IMR-90 (cell line): ENCODE results near the gene SLC30A9. TPM values are rescaled to one million over a fixed set of nuclear protein-coding genes. Genes with fewer than 3 reads are reported as not detected.

Experiments
- ATAC-seq: fragments of 200-7000 bp; cut with Tn5 transposase; 2 replicates; pipeline ENCODE4 v1.9.1; 2020; ENCODE audit warnings: low read depth, mild to moderate bottlenecking, moderate library complexity
- BruUV-seq: library from RNA; stranded (reverse); fragments of 400-500 nt; replicated peaks from 2 replicates; lab custom pipeline; 2021; lab: Mats Ljungman, UMichigan
- CTCF ChIA-PET: fragments of 300-600 bp; formaldehyde crosslinking; extraction: SDS; loops from one replicate; lab custom pipeline; 2021; ENCODE audit warnings: antibody characterized with exemption; lab: Yijun Ruan, JAX
- POLR2A ChIA-PET: fragments of 300-600 bp; sonication (Branson Sonifier 250); formaldehyde crosslinking; loops from one replicate; lab custom pipeline; 2022; ENCODE audit warnings: antibody characterized with exemption; ENCODE audit not compliant: unreplicated experiment; lab: Charles Lee
- DNase-seq: peaks from one replicate; pipeline ENCODE4 v3.0.0; 2013
- H2AFZ ChIP-seq: replicated peaks from 2 replicates; pipeline ENCODE3; 2013; ENCODE audit warnings: low read length, mild to moderate bottlenecking; ENCODE audit not compliant: poor library complexity
- H2AK5ac ChIP-seq: 2 replicates; pipeline ENCODE4 v1.6.1; 2013; ENCODE audit warnings: low read depth, low read length, inconsistent platforms
- H2AK9ac ChIP-seq: replicated peaks from 2 replicates; pipeline ENCODE3; 2013; ENCODE audit warnings: mild to moderate bottlenecking, low read depth, low read length, moderate library complexity; ENCODE audit not compliant: poor library complexity
- H2BK120ac ChIP-seq: 2 replicates; pipeline ENCODE4 v1.6.1; 2013; ENCODE audit warnings: low read depth, low read length, inconsistent platforms
- H2BK15ac ChIP-seq: 3 replicates; pipeline ENCODE4 v1.6.1; 2013; ENCODE audit warnings: low read depth, low read length, inconsistent platforms
- H2BK20ac ChIP-seq: 2 replicates; pipeline ENCODE4 v1.6.1; 2013; ENCODE audit warnings: low read depth, mild to moderate bottlenecking, inconsistent platforms, low read length, moderate library complexity
- H2BK5ac ChIP-seq: 2 replicates; pipeline ENCODE4 v1.6.1; 2013; ENCODE audit warnings: mild to moderate bottlenecking, low read depth, low read length, inconsistent platforms; ENCODE audit not compliant: poor library complexity, severe bottlenecking
- H3K14ac ChIP-seq: replicated peaks from 2 replicates; pipeline ENCODE4 v1.6.1; 2013; ENCODE audit warnings: low read depth, low read length, inconsistent platforms
- H3K18ac ChIP-seq: 2 replicates; pipeline ENCODE4 v1.6.1; 2013; ENCODE audit warnings: low read depth, low read length, control low read depth
- H3K23ac ChIP-seq: 2 replicates; pipeline ENCODE4 v1.6.1; 2013; ENCODE audit warnings: low read depth, low read length, inconsistent platforms
- H3K27ac ChIP-seq: 2 replicates; pipeline ENCODE4 v1.5.1; 2013; ENCODE audit warnings: mild to moderate bottlenecking, control low read depth, low read length; ENCODE audit not compliant: insufficient read depth
- H3K27me3 ChIP-seq: 2 replicates; pipeline ENCODE4 v1.6.1; 2013; ENCODE audit warnings: low read length; ENCODE audit not compliant: control insufficient read depth, insufficient read depth
- H3K36me3 ChIP-seq: 2 replicates; pipeline ENCODE4 v1.6.1; 2013; ENCODE audit warnings: low read length, mixed read lengths; ENCODE audit not compliant: control insufficient read depth, insufficient read depth
- H3K4ac ChIP-seq: 2 replicates; pipeline ENCODE4 v1.6.1; 2013; ENCODE audit warnings: low read depth, low read length, inconsistent platforms
- H3K4me1 ChIP-seq: 2 replicates; pipeline ENCODE4 v1.6.1; 2013; ENCODE audit warnings: low read length, mixed read lengths; ENCODE audit not compliant: control insufficient read depth, insufficient read depth
- H3K4me2 ChIP-seq: 2 replicates; pipeline ENCODE4 v1.6.1; 2013; ENCODE audit warnings: low read depth, mild to moderate bottlenecking, control low read depth, low read length, moderate library complexity
- H3K4me3 ChIP-seq: 2 replicates; pipeline ENCODE4 v1.5.1; 2013; ENCODE audit warnings: low read depth, mild to moderate bottlenecking, control low read depth, low read length, moderate library complexity; ENCODE audit not compliant: insufficient read depth
- H3K56ac ChIP-seq: 2 replicates; pipeline ENCODE4 v1.6.1; 2013; ENCODE audit warnings: low read length, inconsistent platforms; ENCODE audit not compliant: insufficient read depth; ENCODE audit errors: extremely low read depth
- H3K79me1 ChIP-seq, 2 experiments: 2 replicates each; pipeline ENCODE4 v1.6.1; 2013; ENCODE audit warnings: low read length in 2 of 2, inconsistent platforms in 1 of 2, low read depth in 1 of 2
- H3K9ac ChIP-seq: 2 replicates; pipeline ENCODE4 v1.6.1; 2013; ENCODE audit warnings: low read depth, low read length, control low read depth
- H3K9me1 ChIP-seq: 2 replicates; pipeline ENCODE4 v1.6.1; 2013; ENCODE audit warnings: low read length, inconsistent platforms; ENCODE audit not compliant: insufficient read depth
- H3K9me3 ChIP-seq: 2 replicates; pipeline ENCODE4 v1.6.1; 2013; ENCODE audit warnings: low read length; ENCODE audit not compliant: control insufficient read depth, insufficient read depth
- H4K20me1 ChIP-seq: 2 replicates; pipeline ENCODE4 v1.6.1; 2013; ENCODE audit warnings: low read length, inconsistent platforms; ENCODE audit not compliant: insufficient read depth
- H4K5ac ChIP-seq: 2 replicates; pipeline ENCODE4 v1.6.1; 2013; ENCODE audit warnings: mild to moderate bottlenecking, low read depth, low read length, control low read depth
- H4K8ac ChIP-seq, 2 experiments: 2 replicates each; pipeline ENCODE4 v1.6.1; 2013; ENCODE audit warnings: low read depth in 2 of 2, low read length in 2 of 2, control low read depth in 1 of 2, inconsistent platforms in 1 of 2
- H4K91ac ChIP-seq: 2 replicates; pipeline ENCODE4 v1.6.1; 2013; ENCODE audit warnings: low read depth, low read length, inconsistent platforms; ENCODE audit not compliant: insufficient read depth
- BHLHE40 ChIP-seq: fragments of 150-350 bp; IDR thresholded peaks from 2 replicates; pipeline ENCODE4 v1.6.1; 2016; ENCODE audit warnings: mild to moderate bottlenecking, low read depth, low read length
- CEBPB ChIP-seq: IDR thresholded peaks from 2 replicates; pipeline ENCODE4 v1.6.1; 2012; ENCODE audit warnings: low read depth, low read length, improper control_type of control experiment
- CHD1 ChIP-seq: IDR thresholded peaks from 2 replicates; pipeline ENCODE4 v1.6.1; 2012; ENCODE audit warnings: low read depth, low read length, improper control_type of control experiment
- FOS ChIP-seq: fragments of 150-350 bp; IDR thresholded peaks from 2 replicates; pipeline ENCODE4 v1.6.1; 2016; ENCODE audit warnings: low read depth, low read length
- MAFK ChIP-seq: IDR thresholded peaks from 2 replicates; pipeline ENCODE4 v1.6.1; 2012; ENCODE audit warnings: low read depth, low read length, improper control_type of control experiment
- MAZ ChIP-seq: IDR thresholded peaks from 2 replicates; pipeline ENCODE4 v1.6.1; 2012; ENCODE audit warnings: low read depth, mild to moderate bottlenecking, low read length, improper control_type of control experiment, moderate library complexity, borderline replicate concordance
- MXI1 ChIP-seq: IDR thresholded peaks from 2 replicates; pipeline ENCODE4 v1.6.1; 2012; ENCODE audit warnings: low read depth, mild to moderate bottlenecking, low read length, moderate library complexity, borderline replicate concordance
- NFE2L2 ChIP-seq: fragments of 150-350 bp; IDR thresholded peaks from 2 replicates; pipeline ENCODE4 v1.6.1; 2016; ENCODE audit warnings: low read depth, mild to moderate bottlenecking, low read length
- POLR2A ChIP-seq: IDR thresholded peaks from 2 replicates; pipeline ENCODE4 v1.6.1; 2012; ENCODE audit warnings: mild to moderate bottlenecking, low read depth, low read length
- RAD21 ChIP-seq: IDR thresholded peaks from 2 replicates; pipeline ENCODE4 v1.6.1; 2012; ENCODE audit warnings: low read length, improper control_type of control experiment
- RCOR1 ChIP-seq: IDR thresholded peaks from 2 replicates; pipeline ENCODE4 v1.6.1; 2012; ENCODE audit warnings: mild to moderate bottlenecking, low read length, improper control_type of control experiment; ENCODE audit not compliant: insufficient replicate concordance
- RFX5 ChIP-seq: IDR thresholded peaks from 2 replicates; pipeline ENCODE4 v1.8.0; 2012; ENCODE audit warnings: low read depth, mild to moderate bottlenecking, low read length, moderate library complexity
- SMC3 ChIP-seq: fragments of 150-350 bp; IDR thresholded peaks from 2 replicates; pipeline ENCODE4 v1.6.1; 2016; ENCODE audit warnings: low read depth, mild to moderate bottlenecking, antibody characterized with exemption, low read length, moderate library complexity
- WGBS, 2 experiments: methylation state at CpG; one replicate each; pipeline versions ENCODE4 v1.1.5 to v1.1.7; 2013; ENCODE audit warnings: missing lambda C conversion rate in 2 of 2; ENCODE audit not compliant: insufficient read length in 1 of 2; ENCODE audit errors: extremely low coverage in 2 of 2; 5-methylcytosine and 5-hydroxymethylcytosine counted together
- dilution Hi-C: fragments of 300-500 bp; cut with HindIII; formaldehyde crosslinking; loops from one replicate; pipeline ENCODE4 v1.14.3; 2018; ENCODE audit warnings: low sequenced_read_pairs; ENCODE audit not compliant: unreplicated experiment
- in situ Hi-C: fragments of 300-500 bp; cut with MboI; formaldehyde crosslinking; loops from 3 replicates; pipeline ENCODE4 v1.14.3; 2019; ENCODE audit warnings: low sequenced_read_pairs, inconsistent platforms, mixed read lengths
- intact Hi-C: fragments of 100-400 bp; cut with micrococcal nuclease; formaldehyde crosslinking; loops from 2 replicates; pipeline ENCODE4 v1.10.0; 2022
- polyA plus RNA-seq, 3 experiments: library from polyadenylated mRNA; depleted of rRNA; stranded (reverse); fragments of >200 nt; gene quantifications; 2 replicates each; pipeline ENCODE4 v1.2.3, GENCODE V29; 2012; ENCODE audit warnings: low replicate concordance in 1 of 3
- total RNA-seq: library from RNA; depleted of rRNA; stranded (reverse); fragments of >200 nt; gene quantifications from 2 replicates; pipeline ENCODE4 v1.2.3, GENCODE V29; 2012
- TF ChIP-seq, protein P1 (sequence below): fragments of 150-350 bp; IDR thresholded peaks from 2 replicates; pipeline ENCODE4 v1.6.1; 2017; ENCODE audit warnings: mild to moderate bottlenecking, antibody characterized with exemption, low read length, low read depth
- TF ChIP-seq, protein P2 (sequence below): conservative IDR thresholded peaks from 2 replicates; pipeline ENCODE4 v1.5.1; 2012; ENCODE audit warnings: mild to moderate bottlenecking, low read depth, low read length, improper control_type of control experiment
- TF ChIP-seq, protein P3 (sequence below): fragments of 150-350 bp; IDR thresholded peaks from 2 replicates; pipeline ENCODE4 v1.6.1; 2016; ENCODE audit warnings: low read depth, mild to moderate bottlenecking, low read length, moderate library complexity, borderline replicate concordance

Gene SLC30A9
- total and polyA plus RNA-seq, 2 of the 4 experiments (the other 2 are of a cell fraction), result 32.0 to 72.6 TPM

DNA sequence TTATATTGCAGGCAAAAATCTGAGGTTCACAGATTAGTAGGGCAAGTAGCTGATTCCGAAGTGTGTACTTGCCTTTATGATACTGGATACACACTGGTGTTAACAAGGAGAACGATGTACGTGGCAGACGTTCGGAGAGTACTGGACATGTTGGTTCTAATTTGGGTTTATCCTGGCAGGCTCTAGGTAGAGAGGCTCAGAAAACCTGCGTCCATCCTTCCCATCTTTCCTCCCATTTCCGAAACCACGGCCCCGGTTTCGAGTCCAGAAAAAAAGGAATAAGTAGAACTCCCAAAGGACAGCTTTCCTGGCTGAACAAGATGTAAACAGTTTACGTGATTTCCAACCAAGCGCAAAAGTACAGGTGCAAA lies 351 bp upstream of the SLC30A9 start:
- peak overlapping the region; percentile 28 for H3K27ac ChIP-seq
- no peak overlapping the region for H3K18ac ChIP-seq
- intact Hi-C loops (no loop called here), dilution Hi-C loops (no loop called here), in situ Hi-C loops (no loop called here)
- H3K36me3 ChIP-seq, result no peaks in the 10 kb centered on the region
- TF ChIP-seq NFE2L2 (no peak), RAD21 (no peak), FOS (no peak), SMC3 (no peak), CEBPB (no peak), MAZ (no peak), RCOR1 (no peak), BHLHE40 (no peak), MXI1 (no peak), RFX5 (no peak), POLR2A (no peak), MAFK (no peak), CHD1 (no peak)
- TF ChIP-seq, protein P1, sequence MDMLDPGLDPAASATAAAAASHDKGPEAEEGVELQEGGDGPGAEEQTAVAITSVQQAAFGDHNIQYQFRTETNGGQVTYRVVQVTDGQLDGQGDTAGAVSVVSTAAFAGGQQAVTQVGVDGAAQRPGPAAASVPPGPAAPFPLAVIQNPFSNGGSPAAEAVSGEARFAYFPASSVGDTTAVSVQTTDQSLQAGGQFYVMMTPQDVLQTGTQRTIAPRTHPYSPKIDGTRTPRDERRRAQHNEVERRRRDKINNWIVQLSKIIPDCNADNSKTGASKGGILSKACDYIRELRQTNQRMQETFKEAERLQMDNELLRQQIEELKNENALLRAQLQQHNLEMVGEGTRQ, result no peak
- TF ChIP-seq, protein P2, sequence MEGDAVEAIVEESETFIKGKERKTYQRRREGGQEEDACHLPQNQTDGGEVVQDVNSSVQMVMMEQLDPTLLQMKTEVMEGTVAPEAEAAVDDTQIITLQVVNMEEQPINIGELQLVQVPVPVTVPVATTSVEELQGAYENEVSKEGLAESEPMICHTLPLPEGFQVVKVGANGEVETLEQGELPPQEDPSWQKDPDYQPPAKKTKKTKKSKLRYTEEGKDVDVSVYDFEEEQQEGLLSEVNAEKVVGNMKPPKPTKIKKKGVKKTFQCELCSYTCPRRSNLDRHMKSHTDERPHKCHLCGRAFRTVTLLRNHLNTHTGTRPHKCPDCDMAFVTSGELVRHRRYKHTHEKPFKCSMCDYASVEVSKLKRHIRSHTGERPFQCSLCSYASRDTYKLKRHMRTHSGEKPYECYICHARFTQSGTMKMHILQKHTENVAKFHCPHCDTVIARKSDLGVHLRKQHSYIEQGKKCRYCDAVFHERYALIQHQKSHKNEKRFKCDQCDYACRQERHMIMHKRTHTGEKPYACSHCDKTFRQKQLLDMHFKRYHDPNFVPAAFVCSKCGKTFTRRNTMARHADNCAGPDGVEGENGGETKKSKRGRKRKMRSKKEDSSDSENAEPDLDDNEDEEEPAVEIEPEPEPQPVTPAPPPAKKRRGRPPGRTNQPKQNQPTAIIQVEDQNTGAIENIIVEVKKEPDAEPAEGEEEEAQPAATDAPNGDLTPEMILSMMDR, result no peak
- TF ChIP-seq, protein P3, sequence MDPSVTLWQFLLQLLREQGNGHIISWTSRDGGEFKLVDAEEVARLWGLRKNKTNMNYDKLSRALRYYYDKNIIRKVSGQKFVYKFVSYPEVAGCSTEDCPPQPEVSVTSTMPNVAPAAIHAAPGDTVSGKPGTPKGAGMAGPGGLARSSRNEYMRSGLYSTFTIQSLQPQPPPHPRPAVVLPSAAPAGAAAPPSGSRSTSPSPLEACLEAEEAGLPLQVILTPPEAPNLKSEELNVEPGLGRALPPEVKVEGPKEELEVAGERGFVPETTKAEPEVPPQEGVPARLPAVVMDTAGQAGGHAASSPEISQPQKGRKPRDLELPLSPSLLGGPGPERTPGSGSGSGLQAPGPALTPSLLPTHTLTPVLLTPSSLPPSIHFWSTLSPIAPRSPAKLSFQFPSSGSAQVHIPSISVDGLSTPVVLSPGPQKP, result no peak
- peak overlapping the region; percentile 62 for H3K4me3 ChIP-seq
- ChIA-PET POLR2A (no interaction called here), CTCF (interaction anchor here (0.5 kb wide), 1 partner anchor 10 kb away, joined by 3 read pairs; no protein-coding TSS in a partner anchor)
- no TSS peak for BruUV-seq
- H3K14ac ChIP-seq, result peak overlapping the region; percentile 92
- ATAC-seq (peak; percentile 40), DNase-seq (peak; percentile 1)
- peak overlapping the region; percentile 35; the same call in 1 of the 2 replicates for H2BK20ac ChIP-seq
- peak overlapping the region; percentile 15 for H2BK5ac ChIP-seq
- H3K79me1 ChIP-seq, result peaks cover 14 to 29% of the 10 kb centered on the region in 2 experiments
- H3K4ac ChIP-seq, result peak overlapping the region; percentile 59; the same call in 1 of the 2 replicates
- peak overlapping the region; percentile 23; the same call in 1 of the 2 replicates for H4K91ac ChIP-seq
- H4K5ac ChIP-seq, result peak overlapping the region; percentile 96
- peak overlapping the region; percentile 77 for H3K9ac ChIP-seq
- H2AFZ ChIP-seq, result peak overlapping the region; percentile 92
- H3K56ac ChIP-seq, result peak overlapping the region; percentile 69; the same call in 1 of the 2 replicates
- peak overlapping the region; percentile 61 for H2AK9ac ChIP-seq
- H2AK5ac ChIP-seq, result no peak overlapping the region
- peaks cover 4% of the 10 kb centered on the region; the same call in 1 of the 2 replicates for H4K20me1 ChIP-seq
- H3K23ac ChIP-seq, result peak overlapping the region; percentile 75
- H3K27me3 ChIP-seq, result no peaks in the 10 kb centered on the region
- peak overlapping the region; percentile 95 for H3K4me2 ChIP-seq
- 0% methylated on average over 2 of the region's 12 CpGs; no CpG with 5 or more reads in 1 of the 2 experiments for WGBS, 2 experiments
- peaks cover 3% of the 10 kb centered on the region; the same call in 1 of the 2 replicates for H3K9me1 ChIP-seq
- H2BK15ac ChIP-seq, result no peak overlapping the region
- peaks cover 5% of the 10 kb centered on the region for H3K4me1 ChIP-seq
- H4K8ac ChIP-seq, result peak overlapping the region; percentile 97
- H3K9me3 ChIP-seq, result no peaks in the 10 kb centered on the region
- peak overlapping the region; percentile 9; the same call in 1 of the 2 replicates for H2BK120ac ChIP-seq
